ENCODE measurements around the gene SH3D19. TPM values are rescaled to one million over a fixed set of nuclear protein-coding genes. Genes with fewer than 3 reads are reported as not detected.

The SH3D19 gene
- total RNA-seq, 1 donor from 2014 or later = 32.4 TPM

GRCh38 chr4:151359576-151359975 lies 34.2 kb upstream of the SH3D19 start:
- no peak overlapping the region for H3K4me3 Mint-ChIP-seq (ENCODE audit: unreplicated experiment)
- no peak overlapping the region for H3K27ac Mint-ChIP-seq (ENCODE audit: unreplicated experiment)
- DNase-seq (ENCODE audit: extremely low spot score, unreplicated experiment) = no peak
- no peaks in the 10 kb centered on the region for H3K36me3 Mint-ChIP-seq (ENCODE audit: unreplicated experiment)
- no peaks in the 10 kb centered on the region for H3K27me3 Mint-ChIP-seq (ENCODE audit: unreplicated experiment)
- no peak for TF ChIP-seq CTCF (IDR thresholded peaks at IDR 0.05)
- no peaks in the 10 kb centered on the region for H3K9me3 Mint-ChIP-seq (ENCODE audit: unreplicated experiment)
- H3K4me1 Mint-ChIP-seq (ENCODE audit: unreplicated experiment) = peaks cover 3% of the 10 kb centered on the region

- H3K36me3 Mint-ChIP-seq (ENCODE audit: unreplicated experiment) = no peaks in the 10 kb centered on the region
- H3K27ac Mint-ChIP-seq (ENCODE audit: unreplicated experiment) = no peak overlapping the region
- H3K9me3 Mint-ChIP-seq (ENCODE audit: unreplicated experiment) = no peaks in the 10 kb centered on the region
- H3K27me3 Mint-ChIP-seq (ENCODE audit: unreplicated experiment) = no peaks in the 10 kb centered on the region
- peaks cover 3% of the 10 kb centered on the region for H3K4me1 Mint-ChIP-seq (ENCODE audit: unreplicated experiment)
- no peak for DNase-seq (ENCODE audit: extremely low spot score, unreplicated experiment)
- TF ChIP-seq CTCF (IDR thresholded peaks at IDR 0.05) = no peak
- no peak overlapping the region for H3K4me3 Mint-ChIP-seq (ENCODE audit: unreplicated experiment)
Measured at GRCh38 chr4:151358266-151358665, 32.9 kb upstream of the SH3D19 start.

GRCh38 chr4:151356510-151356909 lies 31.1 kb upstream of the SH3D19 start:
- Mint-ChIP-seq H3K27me3 (ENCODE audit: unreplicated experiment) (no peaks in the 10 kb centered on the region), H3K4me1 (ENCODE audit: unreplicated experiment) (no peaks in the 10 kb centered on the region)

GRCh38 chr4:151355155-151355554 lies 29.8 kb upstream of the SH3D19 start:
- no peak for TF ChIP-seq CTCF (IDR thresholded peaks at IDR 0.05)
- Mint-ChIP-seq H3K27ac (ENCODE audit: unreplicated experiment) (no peak overlapping the region), H3K4me3 (ENCODE audit: unreplicated experiment) (no peak overlapping the region)

More at GRCh38 chr4:151356510-151356909, 31.1 kb upstream of the SH3D19 start:
- no peaks in the 10 kb centered on the region for H3K9me3 Mint-ChIP-seq (ENCODE audit: unreplicated experiment)
- no peak overlapping the region for H3K27ac Mint-ChIP-seq (ENCODE audit: unreplicated experiment)
- no peaks in the 10 kb centered on the region for H3K36me3 Mint-ChIP-seq (ENCODE audit: unreplicated experiment)
- no peak for DNase-seq (ENCODE audit: extremely low spot score, unreplicated experiment)
- H3K4me3 Mint-ChIP-seq (ENCODE audit: unreplicated experiment) = no peak overlapping the region
- TF ChIP-seq CTCF (IDR thresholded peaks at IDR 0.05) = no peak

GRCh38 chr4:151347490-151348235 lies 22.3 kb upstream of the SH3D19 start:
- Mint-ChIP-seq H3K9me3 (ENCODE audit: unreplicated experiment) (no peaks in the 10 kb centered on the region), H3K27me3 (ENCODE audit: unreplicated experiment) (no peaks in the 10 kb centered on the region), H3K4me1 (ENCODE audit: unreplicated experiment) (no peaks in the 10 kb centered on the region), H3K4me3 (ENCODE audit: unreplicated experiment) (no peak overlapping the region), H3K36me3 (ENCODE audit: unreplicated experiment) (peaks cover 3% of the 10 kb centered on the region), H3K27ac (ENCODE audit: unreplicated experiment) (no peak overlapping the region)
- DNase-seq (ENCODE audit: extremely low spot score, unreplicated experiment) = no peak
- TF ChIP-seq CTCF (IDR thresholded peaks at IDR 0.05) = no peak

More at GRCh38 chr4:151355155-151355554, 29.8 kb upstream of the SH3D19 start:
- Mint-ChIP-seq H3K27me3 (ENCODE audit: unreplicated experiment) (no peaks in the 10 kb centered on the region), H3K9me3 (ENCODE audit: unreplicated experiment) (no peaks in the 10 kb centered on the region), H3K36me3 (ENCODE audit: unreplicated experiment) (no peaks in the 10 kb centered on the region), H3K4me1 (ENCODE audit: unreplicated experiment) (no peaks in the 10 kb centered on the region)
- no peak for DNase-seq (ENCODE audit: extremely low spot score, unreplicated experiment)
